GM18498 (cell line): Measurements from ENCODE around the gene FAM219A.
"Not testable (repeated sequence)": the region's sequence is repeated elsewhere in the genome, so short reads cannot be mapped to it uniquely, and the experiment has no call there.

Experiments
- ATAC-seq: cut with Tn5 transposase; IDR thresholded peaks from one replicate; pipeline ENCODE4 v1.9.1; 2021; ENCODE audit warnings: mild to moderate bottlenecking, moderate library complexity; ENCODE audit not compliant: unreplicated experiment

FAM219A gene

GRCh38 chr9:34446951-34447350, 11.4 kb downstream of the FAM219A start:
- ATAC-seq, result no peak

GRCh38 chr9:34446468-34446891, 11.9 kb downstream of the FAM219A start:
- no peak for ATAC-seq

GRCh38 chr9:34443976-34444375, 14.4 kb downstream of the FAM219A start:
- ATAC-seq, result no peak

- ATAC-seq, result no peak
Observed at GRCh38 chr9:34443533-34443932, 14.8 kb downstream of the FAM219A start.

DNA sequence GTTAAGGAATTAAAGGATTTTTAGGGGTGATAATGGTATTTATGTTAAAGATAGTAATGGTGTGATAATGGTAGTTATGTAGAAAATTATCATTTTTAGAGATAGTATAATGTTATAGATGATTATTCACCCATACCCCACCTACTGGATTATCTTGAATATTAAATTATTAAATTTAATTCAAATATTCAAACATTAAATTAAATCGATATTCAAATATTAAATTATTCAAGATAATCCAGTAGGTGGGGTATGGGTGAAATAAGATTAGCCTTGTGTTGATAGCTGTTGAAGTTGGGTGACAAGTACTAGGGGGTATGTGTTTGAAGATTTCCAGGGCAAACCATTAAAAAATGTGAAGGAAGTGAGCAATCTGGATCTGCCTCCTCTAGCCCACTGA, 15.6 kb downstream of the FAM219A start:
- no peak for ATAC-seq

- no peak for ATAC-seq
Observed at GRCh38 chr9:34440017-34440416, 18.4 kb downstream of the FAM219A start.

GRCh38 chr9:34438465-34438864, 19.9 kb downstream of the FAM219A start:
- not testable (repeated sequence) for ATAC-seq

- ATAC-seq, result not testable (repeated sequence)
Observed at GRCh38 chr9:34437926-34438307, 20.5 kb downstream of the FAM219A start.

DNA sequence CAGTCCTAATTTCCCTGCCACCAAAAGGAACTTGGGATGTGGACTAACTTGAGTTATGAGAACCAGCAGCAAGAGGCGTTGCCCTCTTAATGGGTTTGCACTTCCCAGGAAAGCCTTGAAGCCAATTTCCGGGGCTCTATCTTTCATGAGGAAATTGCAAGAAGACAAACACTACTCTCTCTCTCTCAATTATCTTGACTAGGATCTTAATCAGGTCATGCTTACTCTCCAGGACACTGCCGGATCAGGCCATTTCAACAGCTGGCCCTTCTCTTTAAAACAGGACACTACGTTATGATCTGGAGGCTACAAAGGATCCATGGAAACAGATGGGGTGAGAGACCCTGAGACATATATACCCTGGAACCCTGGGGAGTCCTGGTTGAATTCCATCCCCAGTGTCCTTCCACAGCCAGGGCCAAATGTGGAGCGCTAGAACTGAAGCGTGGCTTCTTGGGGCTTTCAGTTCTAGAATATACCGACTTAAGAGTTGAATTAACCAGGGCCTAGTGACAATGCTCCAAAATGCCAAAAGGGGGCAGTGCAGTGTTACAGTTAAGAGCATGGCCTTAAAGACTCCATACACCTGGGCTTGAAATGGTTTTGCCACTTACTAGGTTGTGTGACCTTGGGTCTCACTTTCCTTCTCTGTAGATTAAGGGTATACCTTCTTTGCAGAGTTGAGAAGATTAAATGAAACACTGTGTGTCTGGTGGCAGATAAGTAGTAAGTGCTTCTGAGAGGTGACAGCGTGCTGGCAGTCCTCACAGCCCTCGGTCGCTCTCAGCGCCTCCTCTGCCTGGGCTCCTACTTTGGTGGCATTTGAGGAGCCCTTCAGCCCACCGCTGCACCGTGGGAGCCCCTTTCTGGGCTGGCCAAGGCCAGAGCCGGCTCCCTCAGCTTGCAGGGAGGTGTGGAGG, 21.1 kb downstream of the FAM219A start:
- no peak for ATAC-seq

DNA sequence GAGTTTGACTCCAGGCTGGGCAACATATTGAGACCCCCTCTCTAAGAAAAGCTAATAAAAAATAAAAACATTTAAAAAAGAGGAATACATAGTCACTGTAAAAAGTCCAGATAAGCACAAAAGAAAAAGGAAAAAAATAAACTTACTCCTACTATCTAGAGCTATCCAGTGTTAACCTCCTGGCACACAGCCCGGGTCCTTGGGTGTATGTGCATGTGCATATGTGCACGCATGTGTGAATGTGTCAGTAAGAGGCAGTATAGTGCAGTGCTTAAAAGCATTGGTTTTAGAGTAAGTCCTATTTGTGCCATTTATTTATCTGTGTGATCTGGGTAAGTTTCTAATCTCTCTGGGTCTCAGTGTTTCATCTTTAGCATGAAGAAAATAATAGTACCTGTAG, 26.7 kb downstream of the FAM219A start:
- ATAC-seq, result no peak

- no peak for ATAC-seq
Observed at GRCh38 chr9:34430843-34431437, 27.4 kb downstream of the FAM219A start.

DNA sequence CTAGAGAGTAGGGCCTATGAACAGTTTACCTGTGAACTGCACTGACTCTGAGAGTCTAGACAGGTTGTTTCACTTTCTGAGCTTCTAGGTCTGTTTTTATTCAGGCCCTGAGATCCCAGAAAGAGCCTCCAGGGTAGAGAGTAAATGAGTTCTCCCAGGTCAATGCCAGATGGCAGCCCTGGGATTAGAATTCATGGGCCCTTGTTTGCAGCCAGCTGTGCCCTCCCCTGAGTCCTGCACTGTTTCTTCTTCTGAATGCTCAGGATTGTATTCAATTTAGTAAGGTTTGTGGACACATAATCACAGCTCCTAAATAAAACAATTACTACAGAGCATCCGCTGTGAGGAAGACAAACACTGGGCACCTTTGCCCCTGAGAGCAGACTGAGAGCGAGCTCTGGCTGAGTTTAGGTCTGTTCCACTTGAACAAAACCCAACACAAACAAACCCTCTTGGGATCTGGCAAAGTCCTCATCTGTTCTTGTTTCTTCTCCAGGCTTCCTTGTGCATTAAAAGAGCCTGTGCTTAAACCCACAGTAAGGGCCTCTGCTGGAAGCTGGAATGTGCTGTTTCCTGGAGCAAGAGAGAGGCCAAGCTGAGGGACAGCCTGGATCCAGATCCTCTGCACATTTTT, 29.9 kb downstream of the FAM219A start:
- no peak for ATAC-seq

GRCh38 chr9:34426347-34427074, 31.9 kb downstream of the FAM219A start:
- ATAC-seq, result no peak

DNA sequence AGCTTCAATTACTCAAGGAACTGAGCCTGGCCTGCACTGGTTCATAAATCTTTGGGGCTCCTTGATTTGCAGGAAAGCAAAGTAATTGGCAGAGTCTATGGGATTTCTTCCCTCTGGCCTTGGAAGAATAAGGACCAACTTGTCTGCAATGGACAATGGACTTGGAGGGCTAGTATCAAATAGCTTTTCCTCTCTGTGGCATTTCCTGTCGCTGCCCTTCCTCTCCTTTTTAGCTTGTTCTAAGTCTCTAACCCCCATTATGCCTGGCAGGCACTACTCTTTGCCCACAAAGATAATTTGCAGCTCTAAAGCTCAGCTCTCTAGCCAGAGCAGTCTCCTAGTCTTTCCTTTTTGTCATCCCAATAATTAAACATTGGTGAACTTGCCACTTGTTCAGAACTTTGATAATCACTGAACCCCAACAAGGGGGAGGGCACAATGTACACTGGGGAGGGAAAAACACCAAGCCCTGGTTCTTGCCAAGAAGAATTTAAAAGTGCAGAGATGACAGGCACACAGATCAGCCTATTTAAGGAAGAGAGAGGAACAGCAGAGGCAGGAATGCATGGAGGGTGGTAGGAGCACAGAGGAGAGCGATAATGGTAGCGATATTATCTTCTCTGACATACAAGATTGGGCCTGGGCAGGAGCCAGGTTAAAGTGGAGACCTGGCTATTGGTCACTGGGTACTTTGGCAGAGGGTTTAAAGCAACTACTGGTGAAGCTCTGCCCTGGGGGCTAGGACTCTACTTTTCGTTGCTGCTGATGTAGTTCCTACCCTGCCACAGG, 38.5 kb downstream of the FAM219A start:
- ATAC-seq, result no peak

DNA sequence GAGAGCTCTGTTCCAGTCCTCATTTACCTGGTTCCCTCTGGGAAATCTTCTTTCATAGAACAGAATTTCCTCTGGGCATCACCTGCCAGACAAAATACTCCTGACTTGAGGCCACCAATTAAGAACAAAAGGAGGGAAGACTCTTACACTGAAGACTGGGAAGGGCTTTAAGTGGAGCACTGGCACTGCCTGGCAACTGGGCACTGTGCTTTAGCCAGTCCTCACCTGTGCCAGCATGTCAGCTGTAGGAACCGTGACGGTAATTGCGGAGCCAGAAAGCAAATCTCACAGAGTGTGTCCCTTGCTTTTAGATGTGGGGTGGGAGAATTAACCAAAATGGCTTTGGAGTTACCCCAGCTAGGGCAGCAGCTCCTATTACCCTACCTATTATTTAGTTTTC, 40.6 kb downstream of the FAM219A start:
- ATAC-seq, result no peak

- no peak for ATAC-seq
Observed at GRCh38 chr9:34413231-34413852, 45.0 kb downstream of the FAM219A start.

GRCh38 chr9:34412336-34412735, 46.0 kb downstream of the FAM219A start:
- ATAC-seq, result no peak

DNA sequence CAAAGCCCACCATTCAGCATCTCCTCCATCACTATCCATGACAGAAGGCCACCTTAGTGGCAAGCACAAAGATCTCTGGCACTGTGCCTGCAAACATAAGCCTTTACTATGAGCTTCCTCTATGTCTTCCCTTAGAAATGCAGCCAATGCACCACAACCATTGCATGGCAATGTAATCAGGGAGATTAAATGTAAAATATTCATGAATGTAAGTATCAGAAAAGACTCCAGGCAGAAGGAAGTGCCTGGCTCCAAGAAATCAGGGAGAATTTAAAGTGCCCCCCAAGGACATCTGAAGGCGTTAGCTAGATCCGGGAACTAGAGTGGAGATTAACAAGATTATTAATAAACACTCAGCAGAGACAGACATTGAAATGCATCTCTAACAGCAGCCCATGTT, 49.2 kb downstream of the FAM219A start:
- ATAC-seq, result no peak

GRCh38 chr9:34408173-34408572, 50.2 kb downstream of the FAM219A start:
- no peak for ATAC-seq

- ATAC-seq, result no peak
Observed at GRCh38 chr9:34406219-34406618, 52.2 kb downstream of the FAM219A start.
